Neutrophil (primary cell): ENCODE data around the gene SMARCC1.
"Not testable (repeated sequence)": the region's sequence is repeated elsewhere in the genome, so short reads cannot be mapped to it uniquely, and the experiment has no call there.

Source experiments
- H3K27ac ChIP-seq: fragments of 200-600 bp; sonication (generic); 2 replicates; pipeline ENCODE4 v1.5.1; 2016; ENCODE audit warnings: mild to moderate bottlenecking, moderate library complexity
- H3K27me3 ChIP-seq: fragments of 200-600 bp; sonication (generic); 2 replicates; pipeline ENCODE4 v1.6.0; 2016; ENCODE audit warnings: mild to moderate bottlenecking
- H3K36me3 ChIP-seq: fragments of 200-600 bp; sonication (generic); 2 replicates; pipeline ENCODE4 v1.5.1; 2017
- H3K4me1 ChIP-seq, 2 experiments: fragments of 200-600 bp in 1 of 2; sonication (generic) in 1 of 2; 1 replicate in 1 of 2; 2 replicates in 1 of 2; pipeline versions ENCODE4 v1.5.1 to v1.6.1; 2013 to 2016; ENCODE audit warnings: low read depth in 1 of 2, low read length in 1 of 2, mild to moderate bottlenecking in 1 of 2, moderate library complexity in 1 of 2; ENCODE audit not compliant: control insufficient read depth in 1 of 2, insufficient read depth in 1 of 2
- H3K4me3 ChIP-seq, 2 experiments: fragments of 200-600 bp in 1 of 2; sonication (generic) in 1 of 2; 1 replicate in 1 of 2; 2 replicates in 1 of 2; pipeline ENCODE4 v1.5.1; 2013 to 2016; ENCODE audit warnings: low read depth in 1 of 2, low read length in 1 of 2, mild to moderate bottlenecking in 1 of 2, moderate library complexity in 1 of 2
- H3K9me3 ChIP-seq: fragments of 200-600 bp; sonication (generic); 2 replicates; pipeline ENCODE4 v1.5.1; 2016
- CTCF ChIP-seq: fragments of 200-600 bp; sonication (generic); IDR thresholded peaks from 2 replicates; pipeline ENCODE4 v1.5.1; 2016; ENCODE audit warnings: antibody characterized with exemption

SMARCC1 gene

GRCh38 chr3:47747558-47747957 is 34.1 kb downstream of the SMARCC1 start:
- Histone ChIP-seq H3K4me3 (no peak overlapping the region), H3K27me3 (no peaks in the 10 kb centered on the region), H3K27ac (no peak overlapping the region), H3K9me3 (no peaks in the 10 kb centered on the region), H3K36me3 (peaks cover 12% of the 10 kb centered on the region), H3K4me1 (peaks cover 9 to 10% of the 10 kb centered on the region in 2 experiments)
- no peak for TF ChIP-seq CTCF

DNA sequence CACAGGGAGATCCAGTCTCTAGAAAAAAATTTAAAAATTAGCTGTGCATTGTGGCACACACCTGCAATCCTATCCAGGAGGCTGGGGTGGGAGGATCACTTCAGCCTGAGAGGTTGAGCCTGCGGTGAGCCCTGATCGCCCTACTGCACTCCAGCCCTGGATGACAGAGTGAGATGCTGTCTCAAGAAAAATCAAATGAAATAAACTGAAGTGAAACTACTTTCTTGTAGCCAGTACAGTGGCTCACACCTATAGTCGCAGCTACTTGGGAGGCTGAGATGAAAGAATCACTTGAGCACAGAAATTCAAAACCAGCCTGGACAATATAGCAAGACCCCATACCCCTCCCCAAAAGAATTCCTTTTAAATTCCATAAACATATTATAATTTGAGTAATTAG is 35.4 kb downstream of the SMARCC1 start:
- peaks cover 12% of the 10 kb centered on the region for H3K36me3 ChIP-seq
- no peak for TF ChIP-seq CTCF
- no peaks in the 10 kb centered on the region for H3K27me3 ChIP-seq
- H3K9me3 ChIP-seq = no peaks in the 10 kb centered on the region
- H3K27ac ChIP-seq = no peak overlapping the region
- H3K4me1 ChIP-seq = peaks cover 12 to 13% of the 10 kb centered on the region in 2 experiments
- H3K4me3 ChIP-seq = no peak overlapping the region

GRCh38 chr3:47743855-47744254 is 37.8 kb downstream of the SMARCC1 start:
- Histone ChIP-seq H3K27ac (no peak overlapping the region), H3K27me3 (no peaks in the 10 kb centered on the region), H3K36me3 (peaks cover 12% of the 10 kb centered on the region), H3K9me3 (no peaks in the 10 kb centered on the region), H3K4me3 (no peak overlapping the region), H3K4me1 (peaks cover 12 to 13% of the 10 kb centered on the region in 2 experiments)
- no peak for TF ChIP-seq CTCF

DNA sequence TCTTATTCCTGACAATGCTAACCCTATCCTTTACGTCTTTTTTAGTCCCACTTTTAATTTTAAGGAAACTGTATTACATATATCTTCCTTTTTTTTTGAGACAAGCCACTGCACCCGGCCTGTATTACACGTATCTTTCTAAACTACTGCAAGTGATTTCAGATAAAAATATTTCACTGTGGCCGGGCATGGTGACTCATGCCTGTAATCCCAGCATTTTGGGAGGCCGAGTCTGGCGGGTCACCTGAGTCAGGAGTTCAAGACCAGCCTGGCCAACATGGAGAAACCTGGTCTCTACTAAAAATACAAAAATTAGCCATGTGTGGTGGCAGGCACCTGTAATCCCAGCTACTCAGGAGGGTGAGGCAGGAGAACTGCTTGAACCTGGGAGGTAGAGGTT is 38.3 kb downstream of the SMARCC1 start:
- not testable (repeated sequence) for H3K9me3 ChIP-seq, H3K4me3 ChIP-seq, H3K27me3 ChIP-seq
- Histone ChIP-seq H3K4me1 (peaks cover 12 to 13% of the 10 kb centered on the region in 2 experiments), H3K36me3 (peaks cover 12% of the 10 kb centered on the region), H3K27ac (peak overlapping the region; percentile 48)

DNA sequence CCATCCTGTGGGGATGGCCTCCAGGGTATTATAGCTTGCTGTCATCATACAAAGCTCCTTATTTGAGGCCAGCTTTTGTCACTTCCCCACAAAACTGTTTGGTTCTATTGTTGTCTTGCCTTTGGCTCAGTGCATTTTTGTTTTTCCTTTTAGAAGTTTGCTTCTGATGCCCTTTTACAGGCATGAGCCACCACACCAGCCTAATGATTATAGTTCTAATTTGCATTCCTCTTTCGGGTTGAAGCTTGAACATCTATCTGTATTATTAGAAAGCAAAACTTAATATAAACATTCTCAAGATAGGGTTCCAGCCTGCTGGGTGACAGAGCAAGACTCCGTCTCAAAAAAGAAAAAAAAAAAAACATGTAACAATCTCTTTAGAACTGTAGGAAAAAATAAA is 39.8 kb downstream of the SMARCC1 start:
- no peak overlapping the region for H3K4me3 ChIP-seq
- H3K4me1 ChIP-seq = peaks cover 12 to 13% of the 10 kb centered on the region in 2 experiments
- no peaks in the 10 kb centered on the region for H3K9me3 ChIP-seq
- no peak overlapping the region for H3K27ac ChIP-seq
- no peak for TF ChIP-seq CTCF
- peaks cover 15% of the 10 kb centered on the region for H3K36me3 ChIP-seq
- no peaks in the 10 kb centered on the region for H3K27me3 ChIP-seq

- H3K27me3 ChIP-seq = no peaks in the 10 kb centered on the region
- no peaks in the 10 kb centered on the region for H3K4me1 ChIP-seq
- H3K4me3 ChIP-seq = no peak overlapping the region
- no peak for TF ChIP-seq CTCF
- H3K27ac ChIP-seq = no peak overlapping the region
- H3K36me3 ChIP-seq = peaks cover 49% of the 10 kb centered on the region
- H3K9me3 ChIP-seq = no peaks in the 10 kb centered on the region
These were observed 49.5 kb downstream of the SMARCC1 start for GRCh38 chr3:47732143-47732542.
